DOHH2 (cell line): ENCODE measurements around the gene TRIM61.

Source experiments
- H3F3A ChIP-seq: fragments of 200-600 bp; sonication (generic), shearing (Covaris generic); 2 replicates; pipeline ENCODE4 v1.6.0; 2016; ENCODE audit warnings: antibody characterized with exemption, mild to moderate bottlenecking; ENCODE audit not compliant: control insufficient read depth, insufficient read depth
- H3K27ac ChIP-seq: fragments of 200-600 bp; sonication (generic); 2 replicates; pipeline ENCODE4 v1.5.1; 2014; ENCODE audit warnings: low read depth, mild to moderate bottlenecking, low read length, moderate library complexity
- H3K27me3 ChIP-seq: fragments of 200-600 bp; sonication (generic); 2 replicates; pipeline ENCODE4 v1.6.1; 2014; ENCODE audit warnings: mild to moderate bottlenecking, low read length, mixed read lengths; ENCODE audit not compliant: control insufficient read depth
- H3K36me3 ChIP-seq: fragments of 200-600 bp; sonication (generic); 2 replicates; pipeline ENCODE4 v1.6.1; 2014; ENCODE audit warnings: mild to moderate bottlenecking, low read length, moderate library complexity, mixed read lengths; ENCODE audit not compliant: control insufficient read depth
- H3K4me1 ChIP-seq: fragments of 200-600 bp; sonication (generic); 2 replicates; pipeline ENCODE4 v1.6.1; 2014; ENCODE audit warnings: mild to moderate bottlenecking, low read length, mixed read lengths; ENCODE audit not compliant: control insufficient read depth
- H3K4me2 ChIP-seq: fragments of 200-600 bp; sonication (generic); 2 replicates; pipeline ENCODE4 v1.6.0; 2014; ENCODE audit warnings: mild to moderate bottlenecking, low read length, moderate library complexity
- H3K4me3 ChIP-seq: fragments of 200-600 bp; sonication (generic); 2 replicates; pipeline ENCODE4 v1.5.1; 2014; ENCODE audit warnings: mild to moderate bottlenecking, low read length, mixed read lengths
- H3K79me2 ChIP-seq: fragments of 200-600 bp; sonication (generic); 2 replicates; pipeline ENCODE4 v1.6.1; 2014; ENCODE audit warnings: mild to moderate bottlenecking, low read length, mixed read lengths; ENCODE audit not compliant: control insufficient read depth
- H3K9me2 ChIP-seq: fragments of 200-600 bp; sonication (generic); replicated peaks from 2 replicates; pipeline ENCODE4 v1.6.1; 2014; ENCODE audit warnings: mild to moderate bottlenecking, low read length, mixed read lengths; ENCODE audit not compliant: control insufficient read depth
- H3K9me3 ChIP-seq: fragments of 200-600 bp; sonication (generic); 2 replicates; pipeline ENCODE4 v1.6.1; 2014; ENCODE audit warnings: antibody characterized with exemption, low read length, mixed read lengths; ENCODE audit not compliant: control insufficient read depth, insufficient read depth
- H4K20me1 ChIP-seq: fragments of 200-600 bp; sonication (generic); 2 replicates; pipeline ENCODE4 v1.6.0; 2014; ENCODE audit warnings: low read depth, mild to moderate bottlenecking, antibody characterized with exemption, low read length, moderate library complexity; ENCODE audit not compliant: control insufficient read depth, insufficient read depth
- EZH2phosphoT487 ChIP-seq: fragments of 200-600 bp; sonication (generic); IDR thresholded peaks from 2 replicates; pipeline ENCODE4 v1.6.1; 2017; ENCODE audit warnings: borderline replicate concordance, mild to moderate bottlenecking, antibody characterized with exemption, low read length, moderate library complexity, mixed read lengths
- TF ChIP-seq, protein P1 (sequence below): fragments of 200-600 bp; sonication (generic); IDR thresholded peaks from one replicate; pipeline ENCODE4 v1.5.1; 2014; ENCODE audit warnings: antibody characterized with exemption, mild to moderate bottlenecking, low read depth, low read length; ENCODE audit not compliant: poor library complexity, severe bottlenecking

TRIM61 gene

DNA sequence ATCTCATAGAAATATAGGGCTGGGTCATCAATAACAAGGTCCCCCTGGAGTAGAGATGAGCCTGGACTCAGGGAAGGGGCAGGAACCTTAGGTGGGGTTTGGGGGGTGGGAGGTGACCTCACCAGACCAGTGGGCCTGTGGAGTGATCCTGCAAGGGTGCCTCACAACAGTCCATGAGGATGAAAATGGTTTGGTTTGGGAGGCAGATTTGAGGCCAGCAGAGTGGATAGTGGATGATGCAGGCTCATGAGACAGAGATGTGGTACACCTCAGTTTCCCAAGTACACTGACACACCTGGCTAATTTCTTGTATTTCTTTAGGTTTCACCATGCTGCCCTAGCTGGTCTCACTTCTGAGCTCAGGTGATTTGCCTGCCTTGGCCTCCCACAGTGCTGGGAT is 36.2 kb upstream of the TRIM61 start:
- no peaks in the 10 kb centered on the region for H3F3A ChIP-seq
- H3K9me3 ChIP-seq, result no peaks in the 10 kb centered on the region
- no peaks in the 10 kb centered on the region for H3K27me3 ChIP-seq
- no peak overlapping the region for H3K4me3 ChIP-seq
- no peaks in the 10 kb centered on the region for H3K36me3 ChIP-seq
- H3K9me2 ChIP-seq, result no peaks in the 10 kb centered on the region
- no peak overlapping the region for H3K27ac ChIP-seq
- no peak for TF ChIP-seq EZH2phosphoT487
- TF ChIP-seq, protein P1, sequence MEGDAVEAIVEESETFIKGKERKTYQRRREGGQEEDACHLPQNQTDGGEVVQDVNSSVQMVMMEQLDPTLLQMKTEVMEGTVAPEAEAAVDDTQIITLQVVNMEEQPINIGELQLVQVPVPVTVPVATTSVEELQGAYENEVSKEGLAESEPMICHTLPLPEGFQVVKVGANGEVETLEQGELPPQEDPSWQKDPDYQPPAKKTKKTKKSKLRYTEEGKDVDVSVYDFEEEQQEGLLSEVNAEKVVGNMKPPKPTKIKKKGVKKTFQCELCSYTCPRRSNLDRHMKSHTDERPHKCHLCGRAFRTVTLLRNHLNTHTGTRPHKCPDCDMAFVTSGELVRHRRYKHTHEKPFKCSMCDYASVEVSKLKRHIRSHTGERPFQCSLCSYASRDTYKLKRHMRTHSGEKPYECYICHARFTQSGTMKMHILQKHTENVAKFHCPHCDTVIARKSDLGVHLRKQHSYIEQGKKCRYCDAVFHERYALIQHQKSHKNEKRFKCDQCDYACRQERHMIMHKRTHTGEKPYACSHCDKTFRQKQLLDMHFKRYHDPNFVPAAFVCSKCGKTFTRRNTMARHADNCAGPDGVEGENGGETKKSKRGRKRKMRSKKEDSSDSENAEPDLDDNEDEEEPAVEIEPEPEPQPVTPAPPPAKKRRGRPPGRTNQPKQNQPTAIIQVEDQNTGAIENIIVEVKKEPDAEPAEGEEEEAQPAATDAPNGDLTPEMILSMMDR, result no peak
- no peak overlapping the region for H3K4me2 ChIP-seq
- H4K20me1 ChIP-seq, result no peaks in the 10 kb centered on the region
- no peaks in the 10 kb centered on the region for H3K4me1 ChIP-seq
- no peaks in the 10 kb centered on the region for H3K79me2 ChIP-seq

DNA sequence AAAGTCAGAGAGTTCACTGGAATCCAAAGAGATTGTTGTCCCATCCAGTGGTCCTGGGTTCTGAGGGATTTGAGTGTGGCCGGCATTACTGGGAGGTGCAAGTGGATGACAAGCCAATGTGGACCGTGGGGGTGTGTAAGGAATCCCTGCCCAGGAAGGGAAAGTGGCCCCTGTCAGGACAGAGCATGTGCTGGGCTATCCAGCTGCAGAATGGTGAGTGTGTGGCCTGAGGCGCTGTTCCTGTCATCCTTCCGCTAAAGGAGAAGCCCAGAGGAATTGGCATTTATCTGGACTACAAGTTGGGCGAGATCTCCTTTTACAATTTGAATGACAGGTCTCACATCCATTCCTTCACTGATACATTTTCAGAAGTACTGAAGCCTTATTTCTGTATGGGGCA is 33.9 kb upstream of the TRIM61 start:
- no peak overlapping the region for H3K27ac ChIP-seq
- no peaks in the 10 kb centered on the region for H3K27me3 ChIP-seq
- no peaks in the 10 kb centered on the region for H3K79me2 ChIP-seq
- H3K4me2 ChIP-seq, result no peak overlapping the region
- no peaks in the 10 kb centered on the region for H3F3A ChIP-seq
- H3K36me3 ChIP-seq, result no peaks in the 10 kb centered on the region
- no peaks in the 10 kb centered on the region for H3K4me1 ChIP-seq
- TF ChIP-seq, protein P1, result no peak
- TF ChIP-seq EZH2phosphoT487, result no peak
- no peaks in the 10 kb centered on the region for H3K9me3 ChIP-seq
- no peaks in the 10 kb centered on the region for H4K20me1 ChIP-seq
- no peak overlapping the region for H3K4me3 ChIP-seq
- H3K9me2 ChIP-seq, result no peaks in the 10 kb centered on the region

DNA sequence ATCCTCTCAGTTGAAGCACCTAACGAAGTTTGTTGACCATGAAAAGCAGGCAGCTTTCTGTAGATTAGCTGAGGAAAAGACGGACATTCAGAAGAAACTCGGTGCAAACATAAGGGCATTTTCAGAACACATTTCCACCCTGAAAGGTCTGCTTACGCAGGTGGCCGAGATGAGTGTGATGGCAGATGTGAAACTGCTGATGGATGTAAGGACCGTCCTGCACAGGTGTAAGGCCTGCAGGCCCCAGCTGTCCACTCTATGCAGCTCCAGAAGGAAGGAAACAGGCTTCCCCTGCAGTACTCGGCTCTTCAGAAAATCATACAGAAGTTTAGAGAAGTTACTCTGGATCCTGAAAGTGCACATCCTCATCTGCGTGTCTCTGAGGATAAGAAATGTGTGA is 33.5 kb upstream of the TRIM61 start:
- H3K4me2 ChIP-seq, result no peak overlapping the region
- H3F3A ChIP-seq, result no peaks in the 10 kb centered on the region
- no peaks in the 10 kb centered on the region for H3K9me3 ChIP-seq
- no peak for TF ChIP-seq EZH2phosphoT487
- TF ChIP-seq, protein P1, result no peak
- no peaks in the 10 kb centered on the region for H3K79me2 ChIP-seq
- H3K27ac ChIP-seq, result no peak overlapping the region
- no peaks in the 10 kb centered on the region for H3K27me3 ChIP-seq
- no peaks in the 10 kb centered on the region for H3K36me3 ChIP-seq
- no peaks in the 10 kb centered on the region for H3K9me2 ChIP-seq
- no peaks in the 10 kb centered on the region for H3K4me1 ChIP-seq
- no peak overlapping the region for H3K4me3 ChIP-seq
- no peaks in the 10 kb centered on the region for H4K20me1 ChIP-seq

DNA sequence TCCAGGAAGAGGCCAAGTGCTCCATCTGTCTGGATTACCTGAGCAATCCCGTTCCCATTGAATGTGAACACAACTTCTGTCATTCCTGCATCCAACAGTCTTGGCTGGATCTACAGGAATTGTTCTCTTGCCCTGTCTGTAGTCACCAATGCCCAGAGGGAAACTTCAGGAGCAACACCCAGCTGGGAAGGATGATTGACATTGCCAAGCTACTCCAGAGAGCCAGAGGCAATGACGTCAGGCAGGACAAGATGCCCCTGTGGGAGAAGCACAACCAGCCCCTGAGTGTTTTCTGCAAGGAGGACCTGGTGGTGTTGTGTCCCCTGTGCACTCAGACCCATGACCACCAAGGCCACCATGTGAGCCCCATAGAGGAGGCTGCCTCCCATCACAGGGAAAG is 33.0 kb upstream of the TRIM61 start:
- Histone ChIP-seq H3K79me2 (no peaks in the 10 kb centered on the region), H4K20me1 (no peaks in the 10 kb centered on the region), H3K27ac (no peak overlapping the region), H3K4me1 (no peaks in the 10 kb centered on the region), H3K9me3 (no peaks in the 10 kb centered on the region), H3K36me3 (no peaks in the 10 kb centered on the region), H3K4me2 (no peak overlapping the region), H3K27me3 (no peaks in the 10 kb centered on the region), H3F3A (no peaks in the 10 kb centered on the region), H3K9me2 (no peaks in the 10 kb centered on the region), H3K4me3 (no peak overlapping the region)
- TF ChIP-seq, protein P1, result no peak
- no peak for TF ChIP-seq EZH2phosphoT487
